GM19468 (cell line): ENCODE data around the gene PCNX3.

Source experiments
- ATAC-seq: cut with Tn5 transposase; IDR thresholded peaks from one replicate; pipeline ENCODE4 v1.9.1; 2021; ENCODE audit warnings: mild to moderate bottlenecking, moderate library complexity, moderate number of reproducible peaks; ENCODE audit not compliant: unreplicated experiment; ENCODE audit errors: extremely low read depth

PCNX3 gene

GRCh38 chr11:65580031-65580692 lies 35.4 kb upstream of the PCNX3 start:
- no peak for ATAC-seq

GRCh38 chr11:65580756-65581155 lies 34.8 kb upstream of the PCNX3 start:
- no peak for ATAC-seq

GRCh38 chr11:65581928-65582327 lies 33.6 kb upstream of the PCNX3 start:
- no peak for ATAC-seq

- no peak for ATAC-seq
Measured at GRCh38 chr11:65583589-65583988, 32.0 kb upstream of the PCNX3 start.

DNA sequence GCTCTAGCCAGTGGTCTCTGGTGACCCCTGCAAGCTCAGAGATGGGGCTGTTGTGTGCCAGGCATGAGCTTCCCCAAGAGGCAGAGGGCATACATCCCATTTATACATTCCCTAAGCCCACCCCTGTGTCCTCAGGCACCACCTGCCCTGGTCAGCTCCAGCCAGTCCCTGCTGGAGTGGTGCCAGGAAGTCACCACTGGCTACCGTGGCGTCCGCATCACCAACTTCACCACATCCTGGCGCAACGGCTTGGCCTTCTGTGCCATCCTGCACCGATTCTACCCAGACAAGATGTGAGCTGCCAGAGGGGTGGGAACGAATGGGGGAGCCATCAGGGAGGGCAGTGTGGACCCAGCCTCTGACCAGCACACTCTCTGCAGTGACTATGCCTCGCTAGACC lies 31.5 kb upstream of the PCNX3 start:
- no peak for ATAC-seq

- ATAC-seq, result no peak
Measured at GRCh38 chr11:65584723-65585171, 30.8 kb upstream of the PCNX3 start.

DNA sequence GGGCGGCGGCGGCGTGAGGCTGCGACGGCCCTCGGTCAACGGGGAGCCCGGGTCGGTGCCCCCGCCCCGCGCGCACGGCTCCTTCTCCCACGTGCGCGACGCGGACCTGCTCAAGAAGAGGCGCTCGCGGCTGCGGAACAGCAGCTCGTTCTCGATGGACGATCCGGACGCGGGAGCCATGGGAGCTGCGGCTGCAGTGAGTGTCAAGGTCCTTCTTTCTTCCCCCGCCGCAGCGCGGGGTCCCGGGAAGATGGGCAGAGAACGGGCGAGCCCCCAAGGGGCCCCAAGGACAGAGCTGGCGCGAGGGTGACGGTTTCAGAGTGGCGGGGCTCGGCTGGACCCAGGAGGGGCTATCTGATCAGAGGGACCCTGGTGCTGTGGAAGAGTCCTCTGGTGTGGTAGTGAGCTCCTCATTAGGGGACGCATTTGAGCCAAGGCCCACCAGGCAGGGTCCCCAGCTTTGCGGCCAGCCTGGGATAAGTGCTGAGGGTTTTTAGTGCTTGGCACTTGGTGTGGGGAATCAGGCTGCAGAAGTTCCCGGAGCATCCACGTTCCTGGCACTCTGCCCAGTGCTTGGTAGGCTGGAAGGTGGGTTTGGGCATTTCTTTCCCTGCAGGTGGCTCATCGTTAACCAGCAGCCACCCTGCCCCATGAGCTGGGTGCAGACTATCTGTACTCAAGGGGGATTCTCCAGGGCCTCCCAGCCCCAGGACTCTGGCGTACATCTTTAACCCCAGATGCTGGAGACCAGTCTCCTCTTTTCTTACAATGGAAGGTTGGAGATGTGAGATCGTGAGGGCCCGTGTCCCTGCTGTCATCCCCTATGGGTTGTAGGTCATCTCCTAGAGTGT lies 30.0 kb upstream of the PCNX3 start:
- ATAC-seq, result no peak

GRCh38 chr11:65586247-65586630 lies 29.3 kb upstream of the PCNX3 start:
- no peak for ATAC-seq

DNA sequence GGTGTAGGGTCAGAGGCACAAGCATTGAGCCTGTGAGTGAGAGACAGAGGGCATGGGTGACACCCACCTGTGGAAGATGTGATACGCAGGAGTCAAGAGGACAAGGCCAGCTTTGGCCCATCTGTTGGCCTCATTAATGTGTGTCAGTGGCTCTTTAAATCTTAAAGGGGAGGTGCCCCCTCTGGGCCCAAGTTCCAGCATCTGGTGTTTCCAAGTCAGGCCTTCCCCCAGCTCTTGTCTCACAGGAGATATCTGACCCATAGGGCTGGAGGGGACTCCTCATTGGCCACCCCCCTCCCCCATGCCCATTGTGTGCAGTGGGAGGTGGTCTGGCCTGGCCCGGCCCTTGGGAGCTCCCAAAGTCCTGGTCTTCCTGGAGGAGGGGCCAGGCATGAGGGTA lies 28.9 kb upstream of the PCNX3 start:
- no peak for ATAC-seq

GRCh38 chr11:65588199-65589054 lies 27.1 kb upstream of the PCNX3 start:
- peak; percentile 36 for ATAC-seq

DNA sequence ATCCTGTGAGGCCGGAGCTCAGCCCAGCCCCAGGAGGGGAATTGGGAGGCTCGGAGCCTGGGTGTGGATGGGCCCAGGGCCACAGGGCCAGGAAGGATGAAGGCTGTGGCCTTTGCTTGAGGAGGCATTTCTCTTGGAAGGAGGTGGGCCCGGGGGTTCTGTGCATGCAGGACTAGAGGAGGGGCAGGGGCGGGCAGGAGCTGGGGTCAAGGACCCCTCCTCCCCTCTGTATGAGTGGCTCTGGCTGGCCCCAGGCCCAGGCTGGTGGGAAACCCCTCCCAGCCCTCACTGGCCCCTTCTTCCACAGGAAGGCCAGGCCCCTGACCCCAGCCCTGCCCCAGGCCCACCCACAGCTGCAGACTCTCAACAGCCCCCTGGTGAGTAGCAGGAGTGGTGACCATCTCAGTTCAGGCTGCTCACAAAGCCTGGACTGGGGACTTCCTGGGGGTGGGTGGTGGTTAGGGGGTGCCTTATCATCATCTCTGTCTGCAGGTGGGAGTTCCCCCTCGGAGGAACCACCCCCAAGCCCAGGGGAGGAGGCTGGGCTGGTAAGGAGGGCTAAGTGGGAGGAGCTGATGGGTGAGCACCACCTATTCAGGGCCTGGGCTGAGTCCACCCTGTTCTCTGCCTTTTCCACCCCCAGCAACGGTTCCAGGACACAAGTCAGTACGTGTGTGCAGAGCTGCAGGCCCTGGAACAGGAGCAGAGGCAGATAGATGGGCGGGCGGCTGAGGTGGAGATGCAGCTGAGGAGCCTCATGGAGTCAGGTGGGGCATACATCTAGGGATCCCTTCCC lies 25.9 kb upstream of the PCNX3 start:
- ATAC-seq, result no peak

DNA sequence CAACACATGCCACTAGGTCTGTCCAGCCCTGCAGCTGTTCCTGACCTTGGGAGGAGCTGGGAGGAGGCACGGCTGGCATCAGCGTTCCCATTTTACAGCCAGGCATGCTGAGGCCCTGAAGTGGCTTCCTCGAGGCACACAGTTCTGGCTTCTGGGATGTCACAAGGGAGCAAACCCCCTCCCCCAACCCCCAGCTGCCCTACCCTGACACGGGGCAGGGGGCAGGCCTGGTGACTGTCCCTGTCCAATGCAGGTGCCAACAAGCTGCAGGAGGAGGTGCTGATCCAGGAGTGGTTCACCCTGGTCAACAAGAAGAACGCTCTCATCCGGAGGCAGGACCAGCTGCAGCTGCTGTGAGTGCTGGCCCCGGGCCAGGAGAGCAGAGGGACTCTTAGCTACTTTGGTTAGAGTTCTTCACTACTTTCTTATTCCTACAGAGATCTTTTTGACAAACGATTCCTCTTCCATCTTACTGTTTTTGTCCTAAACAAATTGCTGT lies 25.3 kb upstream of the PCNX3 start:
- ATAC-seq, result no peak

GRCh38 chr11:65591939-65592857 lies 23.4 kb upstream of the PCNX3 start:
- ATAC-seq, result no peak

DNA sequence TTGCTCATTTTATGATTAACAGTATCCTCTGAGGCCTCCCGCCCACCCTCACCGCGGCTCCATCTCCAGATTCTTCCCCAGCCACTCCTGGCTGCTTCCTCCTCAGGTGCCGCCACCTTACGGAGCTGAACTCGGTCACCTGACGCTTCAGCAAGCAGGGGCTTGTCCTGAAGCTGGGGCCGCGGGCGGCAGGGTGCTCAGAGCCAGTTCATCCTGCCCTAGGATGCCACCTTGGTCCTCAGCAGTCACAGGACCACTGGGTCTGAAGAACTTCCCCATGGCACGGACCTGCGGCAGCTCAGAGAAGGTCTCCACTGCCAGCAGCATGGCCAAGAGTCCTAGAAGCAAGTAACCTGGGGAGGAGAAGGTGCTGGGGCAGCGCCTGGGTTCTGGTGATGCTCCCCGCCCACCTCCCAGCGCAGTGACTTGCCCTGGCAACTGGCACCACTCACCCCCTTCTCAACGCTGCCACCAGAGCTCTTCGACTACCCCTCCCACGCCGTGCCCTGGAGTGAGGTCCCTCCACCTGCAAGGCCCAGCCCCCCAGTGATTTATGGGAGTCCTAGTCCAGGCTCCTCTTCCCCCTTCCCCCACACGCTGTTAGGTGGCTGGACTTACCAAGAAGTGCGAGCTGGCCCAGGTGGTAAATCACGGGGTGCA lies 22.6 kb upstream of the PCNX3 start:
- ATAC-seq, result no peak

DNA sequence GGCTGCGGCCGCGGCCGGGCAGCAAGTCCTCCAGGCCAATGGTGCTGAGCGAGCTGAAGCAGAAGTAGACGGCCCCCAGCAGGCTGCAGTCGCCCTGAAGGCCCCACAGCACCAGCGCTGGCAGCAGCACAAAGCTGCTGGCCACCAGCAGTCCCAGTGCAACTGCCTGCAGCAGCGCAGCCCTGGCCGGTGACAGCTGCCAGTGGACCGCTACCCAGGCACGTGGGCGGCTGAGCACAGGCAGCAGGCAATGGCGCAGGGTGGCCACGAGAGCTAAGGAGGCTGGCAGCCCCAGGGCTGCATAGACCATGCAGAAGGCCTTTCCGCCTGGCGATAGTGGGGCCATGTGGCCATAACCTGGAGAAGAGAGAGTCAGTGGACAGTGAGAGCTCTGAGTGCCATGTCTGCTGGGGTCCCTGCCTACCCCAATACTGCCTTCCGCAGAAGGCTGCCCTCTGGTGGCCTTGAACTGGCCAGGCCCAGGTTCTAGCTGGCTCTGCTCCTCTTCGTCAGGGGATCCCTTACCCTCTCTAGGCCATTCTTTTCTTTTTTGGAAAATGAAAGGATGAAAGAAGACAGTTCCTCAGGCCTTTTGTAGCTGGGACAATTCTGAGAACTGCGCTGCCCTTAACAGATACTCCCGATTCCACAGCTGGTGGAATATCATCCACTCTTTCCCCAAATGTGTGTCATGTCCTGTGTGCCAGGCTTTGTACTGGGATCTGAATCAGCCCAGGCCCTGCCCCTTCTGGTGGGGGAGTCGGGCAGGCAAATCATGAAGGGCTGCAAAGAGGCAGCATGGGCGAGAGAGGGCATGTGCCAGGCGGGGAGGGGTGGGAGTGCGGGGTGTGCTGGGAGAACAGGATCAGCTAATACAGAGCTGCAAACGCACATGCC lies 21.8 kb upstream of the PCNX3 start:
- no peak for ATAC-seq

DNA sequence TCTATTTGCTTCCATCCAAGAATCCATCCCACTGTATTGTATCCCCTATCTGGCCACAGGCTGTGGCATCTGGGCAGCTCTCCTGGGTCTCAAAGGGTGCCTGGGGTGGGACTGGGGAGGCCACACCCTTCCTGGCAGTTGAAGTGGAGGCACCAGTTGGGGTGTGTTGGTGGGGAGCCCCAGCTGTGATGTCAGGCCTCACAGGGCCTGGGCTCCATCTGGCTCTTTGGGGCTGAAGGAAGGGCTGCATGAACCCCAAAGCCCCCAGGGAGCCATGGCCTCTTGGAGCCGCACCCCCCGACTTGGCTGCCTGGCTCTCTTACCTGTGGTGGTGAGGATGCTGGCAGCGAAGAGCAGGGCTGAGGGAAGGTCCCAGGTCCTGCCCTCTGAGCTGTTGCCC lies 20.4 kb upstream of the PCNX3 start:
- ATAC-seq, result no peak

- ATAC-seq, result no peak
Measured at GRCh38 chr11:65595543-65596281, 19.9 kb upstream of the PCNX3 start, which contains the start of gene KCNK7. Gene KCNK7 (minus strand): TSS chr11:65595800. CDS start chr11:65595772, 28 bp downstream.
